GM19238 (cell line): Measurements from ENCODE around the gene SLC43A3.
"Not testable (repeated sequence)": the region's sequence is repeated elsewhere in the genome, so short reads cannot be mapped to it uniquely, and the experiment has no call there.

Experiments
- DNase-seq: peaks from one replicate; pipeline ENCODE4 v3.0.0; 2011; ENCODE audit warnings: low spot score; ENCODE audit not compliant: insufficient read length

SLC43A3 gene

GRCh38 chr11:57460022-57460757 lies 33.3 kb upstream of the SLC43A3 start, which contains the start of gene RTN4RL2:
Gene RTN4RL2, plus strand, starts transcription at chr11:57460528. Its CDS starts 338 bp downstream, at chr11:57460866.
- DNase-seq = no peak

GRCh38 chr11:57459164-57460021 lies 32.5 kb upstream of the SLC43A3 start:
- DNase-seq = no peak

- DNase-seq = no peak
These were observed 31.7 kb upstream of the SLC43A3 start for GRCh38 chr11:57458410-57459163.

- no peak for DNase-seq
These were observed 31.1 kb upstream of the SLC43A3 start for GRCh38 chr11:57458060-57458409.

GRCh38 chr11:57457643-57458023 lies 30.7 kb upstream of the SLC43A3 start:
- no peak for DNase-seq

GRCh38 chr11:57456960-57457642 lies 30.2 kb upstream of the SLC43A3 start:
- no peak for DNase-seq

GRCh38 chr11:57453543-57454177 lies 26.7 kb upstream of the SLC43A3 start:
- no peak for DNase-seq

- DNase-seq = no peak
These were observed 19.1 kb upstream of the SLC43A3 start for GRCh38 chr11:57446055-57446454.

GRCh38 chr11:57445122-57445394 lies 18.1 kb upstream of the SLC43A3 start:
- DNase-seq = not testable (repeated sequence)

- DNase-seq = no peak
These were observed 17.6 kb upstream of the SLC43A3 start for GRCh38 chr11:57444362-57445121.

- DNase-seq = no peak
These were observed 14.0 kb upstream of the SLC43A3 start for GRCh38 chr11:57440744-57441414.

GRCh38 chr11:57439786-57440185 lies 12.9 kb upstream of the SLC43A3 start:
- DNase-seq = no peak

GRCh38 chr11:57438345-57439285 lies 11.7 kb upstream of the SLC43A3 start:
- DNase-seq = no peak

GRCh38 chr11:57436031-57436430 lies 9.1 kb upstream of the SLC43A3 start:
- no peak for DNase-seq

- DNase-seq = no peak
These were observed 8.0 kb upstream of the SLC43A3 start for GRCh38 chr11:57434640-57435546.

GRCh38 chr11:57432714-57433163 lies 5.8 kb upstream of the SLC43A3 start:
- DNase-seq = no peak

GRCh38 chr11:57432149-57432561 lies 5.2 kb upstream of the SLC43A3 start:
- no peak for DNase-seq
